HuH-7.5 (cell line): ENCODE results near the gene SLC25A39.
"Not testable (repeated sequence)": the region's sequence is repeated elsewhere in the genome, so short reads cannot be mapped to it uniquely, and the experiment has no call there.

Experiments used
- DNase-seq: peaks from one replicate; pipeline ENCODE4 v3.0.0; 2011; ENCODE audit warnings: low spot score

SLC25A39 gene

GRCh38 chr17:44353672-44354331 lies 29.2 kb upstream of the SLC25A39 start:
- DNase-seq = peak; percentile 68

DNA sequence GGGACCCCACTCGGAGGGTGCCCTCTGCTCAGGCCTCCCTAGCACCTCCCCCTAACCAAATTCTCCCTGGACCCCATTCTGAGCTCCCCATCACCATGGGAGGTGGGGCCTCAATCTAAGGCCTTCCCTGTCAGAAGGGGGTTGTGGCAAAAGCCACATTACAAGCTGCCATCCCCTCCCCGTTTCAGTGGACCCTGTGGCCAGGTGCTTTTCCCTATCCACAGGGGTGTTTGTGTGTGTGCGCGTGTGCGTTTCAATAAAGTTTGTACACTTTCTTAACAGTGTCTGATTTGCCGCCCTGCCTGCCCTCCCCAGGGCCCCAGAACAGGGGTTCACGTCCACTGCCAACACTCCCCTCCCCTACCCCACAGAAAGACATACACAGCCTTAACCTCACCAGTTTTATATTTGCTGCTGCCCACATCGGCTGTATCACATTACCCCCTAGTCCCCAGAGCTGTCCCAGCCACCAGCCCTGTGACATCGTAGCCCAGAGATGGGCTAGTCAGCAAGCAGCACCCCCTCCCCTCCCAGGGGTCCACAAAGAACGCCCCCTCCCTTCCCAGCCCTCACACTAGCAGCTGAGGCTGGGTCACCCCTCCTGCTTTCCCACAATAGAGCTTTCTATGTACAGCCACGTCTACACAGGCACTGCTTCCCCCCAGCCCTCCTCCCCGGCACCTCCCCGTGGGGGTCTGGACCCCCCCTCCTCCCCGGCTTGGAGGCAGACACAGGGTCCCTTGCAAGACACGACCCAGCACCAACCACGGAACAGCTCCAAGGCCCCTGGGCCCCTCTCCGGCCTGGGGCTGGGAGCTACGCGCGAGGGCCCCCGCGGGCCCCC lies 28.4 kb upstream of the SLC25A39 start:
- no peak for DNase-seq

- DNase-seq = no peak
These were observed 27.6 kb upstream of the SLC25A39 start for GRCh38 chr17:44351961-44352827.

DNA sequence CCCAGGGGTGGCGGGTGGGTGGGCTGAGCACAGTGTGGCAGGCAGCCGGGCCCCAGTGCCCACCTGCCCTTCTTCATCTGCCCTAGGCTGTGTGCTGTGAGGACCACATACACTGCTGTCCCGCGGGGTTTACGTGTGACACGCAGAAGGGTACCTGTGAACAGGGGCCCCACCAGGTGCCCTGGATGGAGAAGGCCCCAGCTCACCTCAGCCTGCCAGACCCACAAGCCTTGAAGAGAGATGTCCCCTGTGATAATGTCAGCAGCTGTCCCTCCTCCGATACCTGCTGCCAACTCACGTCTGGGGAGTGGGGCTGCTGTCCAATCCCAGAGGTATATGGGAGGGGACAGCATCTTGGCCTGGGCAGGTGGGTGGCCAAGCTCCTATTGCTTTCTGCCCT lies 26.8 kb upstream of the SLC25A39 start:
- DNase-seq = no peak

DNA sequence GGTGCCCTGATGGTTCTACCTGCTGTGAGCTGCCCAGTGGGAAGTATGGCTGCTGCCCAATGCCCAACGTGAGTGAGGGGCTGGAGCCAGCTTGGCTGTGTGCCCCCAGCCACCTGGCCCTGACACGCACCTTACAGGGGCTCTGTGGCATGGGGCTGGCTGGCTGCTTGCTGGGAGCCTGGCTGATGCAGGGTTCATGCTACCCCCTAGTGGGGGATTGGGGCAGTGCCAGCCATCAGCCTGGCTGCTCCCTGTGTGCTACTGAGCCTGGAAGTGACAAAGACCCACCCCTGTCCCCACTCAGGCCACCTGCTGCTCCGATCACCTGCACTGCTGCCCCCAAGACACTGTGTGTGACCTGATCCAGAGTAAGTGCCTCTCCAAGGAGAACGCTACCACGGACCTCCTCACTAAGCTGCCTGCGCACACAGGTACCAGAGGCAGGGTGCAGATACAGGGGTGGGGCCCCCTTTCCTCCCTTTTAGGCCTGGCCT lies 26.2 kb upstream of the SLC25A39 start:
- DNase-seq = peak; percentile 93

- no peak for DNase-seq
These were observed 25.0 kb upstream of the SLC25A39 start for GRCh38 chr17:44349553-44350070.

GRCh38 chr17:44348988-44349364 lies 24.4 kb upstream of the SLC25A39 start:
- no peak for DNase-seq

DNA sequence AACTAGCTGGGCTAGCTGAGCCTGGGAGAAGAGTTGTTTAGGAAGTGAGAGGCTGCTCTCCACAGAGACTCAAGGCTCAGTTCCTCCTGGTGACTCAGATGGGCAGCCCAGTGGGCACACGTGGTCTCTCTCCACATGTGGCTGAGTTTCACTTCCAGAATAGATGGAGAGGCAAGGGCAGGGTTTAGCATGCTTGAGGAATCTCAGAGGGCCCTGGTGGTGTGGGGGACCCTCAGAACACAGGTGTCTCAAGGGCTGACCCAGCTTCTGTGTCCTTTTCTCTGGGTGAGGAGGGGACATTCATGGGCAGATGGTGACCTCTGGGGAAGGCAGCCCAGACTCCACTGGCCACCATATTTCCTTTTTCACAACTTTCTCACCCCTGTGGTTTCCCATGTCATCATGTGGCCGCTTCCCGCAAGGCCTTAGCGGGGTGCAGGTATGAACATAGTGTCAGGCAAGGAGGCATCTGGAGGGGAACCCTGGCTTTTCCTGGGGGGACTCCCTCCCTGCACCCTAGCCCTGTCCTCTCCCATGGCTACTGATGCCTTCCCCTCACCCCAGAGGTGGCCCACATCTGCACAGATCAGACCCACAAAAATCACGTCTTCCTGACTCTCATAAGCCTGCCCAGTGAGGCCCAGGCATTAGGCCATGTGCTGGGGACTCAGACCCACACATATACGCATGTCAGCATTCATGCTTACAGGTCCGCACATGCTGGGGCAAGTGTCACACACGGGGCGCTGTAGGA lies 23.8 kb upstream of the SLC25A39 start:
- no peak for DNase-seq

DNA sequence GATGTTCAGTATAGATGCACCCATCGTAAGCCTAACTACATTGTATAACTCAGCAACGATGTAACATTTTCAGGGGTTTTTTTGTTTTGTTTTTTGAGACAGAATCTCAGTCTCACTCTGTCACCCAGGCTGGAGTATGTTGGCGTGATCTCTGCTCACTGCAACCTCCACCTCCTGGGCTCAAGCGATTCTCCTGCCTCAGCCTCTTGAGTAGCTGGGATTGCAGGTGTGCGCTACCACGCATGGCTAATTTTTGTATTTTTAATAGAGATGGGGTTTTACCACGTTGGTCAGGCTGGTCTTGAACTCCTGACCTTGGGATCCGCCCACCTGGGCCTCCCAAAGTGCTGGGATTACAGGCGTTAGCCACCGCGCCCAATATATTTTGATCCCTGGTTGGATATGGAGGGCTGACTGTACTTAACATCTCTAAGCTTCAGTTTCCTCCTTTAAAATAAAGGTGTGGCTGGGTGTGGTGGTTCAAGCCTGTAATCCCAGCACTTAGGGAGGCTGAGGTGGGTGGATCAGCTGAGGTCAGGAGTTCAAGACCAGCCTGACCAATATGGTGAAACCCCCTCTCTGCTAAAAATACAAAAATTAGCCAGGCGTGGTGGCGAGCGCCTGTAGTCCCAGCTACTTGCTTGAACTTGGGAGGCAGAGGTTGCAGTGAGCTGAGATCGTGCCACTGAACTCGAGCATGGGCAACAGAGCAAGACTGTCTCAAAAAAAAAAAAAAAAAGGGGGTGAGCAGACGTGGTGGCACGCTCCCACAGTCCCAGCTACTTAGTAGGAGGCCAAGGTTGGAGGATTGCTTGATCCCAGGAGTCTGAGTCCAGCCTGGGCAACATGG lies 22.8 kb upstream of the SLC25A39 start:
- DNase-seq = not testable (repeated sequence)

DNA sequence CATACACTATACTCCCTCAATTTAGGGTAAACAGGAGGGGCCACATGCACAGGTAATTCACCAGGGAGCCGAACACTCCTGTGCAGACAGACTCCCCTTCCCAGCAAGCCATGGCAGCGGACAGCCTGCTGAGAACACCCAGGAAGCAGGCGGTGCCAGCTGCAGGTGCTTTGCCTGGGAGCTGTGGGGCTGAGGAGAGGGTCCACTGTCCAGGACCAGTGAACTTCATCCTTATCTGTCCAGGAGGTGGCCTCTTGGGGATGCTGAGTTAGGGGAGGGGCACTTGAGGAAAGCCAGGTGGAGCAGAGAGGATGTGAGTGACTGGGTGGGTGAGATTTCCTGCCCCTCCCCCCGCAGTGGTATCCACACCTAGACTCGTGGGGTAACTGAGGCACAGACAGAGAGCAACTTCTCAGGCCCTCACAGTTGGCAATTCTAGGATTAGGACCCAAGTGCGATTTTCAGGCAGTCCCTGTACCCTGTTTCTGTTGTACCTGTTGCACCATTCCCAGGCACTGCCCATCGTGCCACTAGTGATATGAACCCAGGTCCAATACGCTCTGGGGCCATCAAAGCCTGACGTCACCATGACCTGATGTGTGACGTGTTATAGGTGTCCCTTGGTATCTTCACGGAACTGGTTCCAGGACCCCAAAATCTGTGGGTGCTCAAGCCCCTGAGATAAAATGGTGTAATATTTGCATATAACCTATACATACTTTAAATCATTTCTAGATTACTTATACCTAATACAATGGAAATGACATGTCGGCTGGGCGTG lies 21.6 kb upstream of the SLC25A39 start:
- no peak for DNase-seq

DNA sequence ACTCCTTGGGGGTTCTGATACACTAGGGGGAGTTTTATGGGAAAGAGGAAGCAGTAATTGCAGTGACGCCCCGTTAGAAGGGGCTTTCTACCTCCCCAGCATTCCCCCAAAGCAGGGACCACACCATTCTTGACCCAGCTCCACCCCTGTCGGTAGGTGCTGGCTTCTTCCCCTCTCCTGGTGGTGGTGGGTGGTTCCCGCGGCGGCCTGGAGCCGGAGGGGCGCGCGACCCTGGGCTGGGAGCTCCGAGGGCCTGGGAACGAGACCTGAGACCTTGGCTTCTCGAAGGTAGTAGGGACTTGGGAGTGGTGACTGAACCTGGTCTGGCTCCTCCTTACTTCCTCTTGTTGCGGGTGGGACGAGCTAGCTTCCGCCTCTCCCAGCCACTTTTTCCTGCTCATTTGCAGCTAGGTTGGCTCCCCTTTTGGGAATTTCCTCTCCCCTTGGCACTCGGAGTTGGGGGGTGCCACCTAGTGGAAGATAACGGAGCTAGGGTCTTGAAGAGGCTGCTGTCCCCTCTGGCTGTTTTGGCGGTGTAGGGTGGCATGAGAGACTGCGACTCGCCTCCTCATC lies 20.9 kb upstream of the SLC25A39 start:
- no peak for DNase-seq

DNA sequence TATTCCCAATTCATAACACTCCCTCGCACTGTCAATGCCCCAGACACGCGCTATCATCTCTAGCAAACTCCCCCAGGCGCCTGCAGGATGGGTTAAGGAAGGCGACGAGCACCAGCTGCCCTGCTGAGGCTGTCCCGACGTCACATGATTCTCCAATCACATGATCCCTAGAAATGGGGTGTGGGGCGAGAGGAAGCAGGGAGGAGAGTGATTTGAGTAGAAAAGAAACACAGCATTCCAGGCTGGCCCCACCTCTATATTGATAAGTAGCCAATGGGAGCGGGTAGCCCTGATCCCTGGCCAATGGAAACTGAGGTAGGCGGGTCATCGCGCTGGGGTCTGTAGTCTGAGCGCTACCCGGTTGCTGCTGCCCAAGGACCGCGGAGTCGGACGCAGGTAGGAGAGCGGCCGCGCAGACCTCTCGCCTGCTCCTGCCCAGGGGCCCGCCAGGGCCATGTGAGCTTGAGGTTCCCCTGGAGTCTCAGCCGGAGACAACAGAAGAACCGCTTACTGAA lies 20.4 kb upstream of the SLC25A39 start, which contains the start of gene GRN:
Gene GRN, plus strand, starts transcription at position 364 of the 515 bp plus-strand sequence. CDS start 3,863 bp downstream, outside the sequence.
- DNase-seq = peak; percentile 97

- no peak for DNase-seq
These were observed 19.0 kb upstream of the SLC25A39 start for GRCh38 chr17:44343510-44344209.

DNA sequence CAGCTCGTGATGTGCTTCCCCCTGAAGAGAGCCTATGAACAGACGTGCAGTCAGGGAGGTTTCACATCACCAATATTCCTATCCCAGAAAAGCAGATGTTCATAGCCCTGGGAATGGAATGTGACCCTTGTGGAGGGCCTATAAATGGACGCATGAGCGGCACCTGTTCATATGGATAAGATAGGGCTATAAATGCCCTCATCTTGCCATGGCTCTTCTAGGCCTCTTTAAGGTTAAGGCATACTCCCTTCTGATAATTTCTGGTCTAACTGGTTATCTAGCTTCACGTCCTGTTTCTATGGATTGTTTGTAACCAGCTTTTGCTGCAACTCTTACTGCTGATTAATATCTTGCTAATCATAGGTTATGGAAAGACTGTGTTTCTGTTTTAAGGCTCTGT lies 15.9 kb upstream of the SLC25A39 start:
- not testable (repeated sequence) for DNase-seq

- DNase-seq = no peak
These were observed 14.1 kb upstream of the SLC25A39 start for GRCh38 chr17:44338702-44339101.

GRCh38 chr17:44335968-44336367 lies 11.3 kb upstream of the SLC25A39 start:
- DNase-seq = no peak

DNA sequence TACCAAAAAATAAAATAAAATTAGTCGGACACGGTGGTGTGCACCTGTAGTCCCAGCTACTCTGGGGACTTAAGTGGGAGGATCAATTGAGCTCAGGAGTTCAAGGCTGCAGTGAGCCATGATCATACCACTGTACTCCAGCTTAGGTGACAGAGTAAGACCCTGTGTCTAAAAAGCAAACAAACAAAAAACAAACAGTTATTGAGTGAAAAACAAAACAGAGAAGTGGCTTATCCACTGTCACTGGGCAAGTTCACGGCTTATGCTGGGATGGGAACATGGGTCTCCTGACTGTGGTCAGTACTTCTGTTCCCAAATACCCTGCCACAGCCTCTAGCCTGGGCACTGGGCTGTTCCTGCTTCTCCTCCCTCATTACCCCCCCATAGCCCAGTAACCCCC lies 10.9 kb upstream of the SLC25A39 start:
- DNase-seq = no peak

DNA sequence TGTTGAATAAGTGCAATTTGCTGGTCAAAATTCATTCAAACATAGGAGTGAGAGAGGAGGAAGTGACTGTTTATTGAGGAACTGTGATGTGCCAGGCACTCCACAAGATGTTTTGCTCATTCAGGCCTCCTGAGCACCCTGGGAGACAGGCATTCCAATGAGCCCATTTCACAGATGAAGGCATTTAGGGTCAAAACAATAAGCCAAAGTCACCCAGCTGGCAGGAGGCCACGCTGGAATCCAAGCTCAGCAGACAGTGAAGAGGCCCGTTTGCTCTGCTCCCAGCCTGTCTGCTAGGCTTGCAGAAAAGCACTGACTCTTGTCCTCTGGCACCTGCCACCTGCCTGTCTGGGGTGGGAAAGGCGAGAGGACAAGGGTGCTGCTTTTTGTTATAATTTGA lies 10.1 kb upstream of the SLC25A39 start:
- DNase-seq = no peak
